DMS153 treated with DMSO at 0.1 percent for 48 hours (cell line): Measurements from ENCODE around the gene CSNK1D.

Experiments
- DNase-seq: peaks from one replicate; lab custom pipeline; 2025; ENCODE audit not compliant: unreplicated experiment; lab: John Stamatoyannopoulos, UW

Gene CSNK1D

DNA sequence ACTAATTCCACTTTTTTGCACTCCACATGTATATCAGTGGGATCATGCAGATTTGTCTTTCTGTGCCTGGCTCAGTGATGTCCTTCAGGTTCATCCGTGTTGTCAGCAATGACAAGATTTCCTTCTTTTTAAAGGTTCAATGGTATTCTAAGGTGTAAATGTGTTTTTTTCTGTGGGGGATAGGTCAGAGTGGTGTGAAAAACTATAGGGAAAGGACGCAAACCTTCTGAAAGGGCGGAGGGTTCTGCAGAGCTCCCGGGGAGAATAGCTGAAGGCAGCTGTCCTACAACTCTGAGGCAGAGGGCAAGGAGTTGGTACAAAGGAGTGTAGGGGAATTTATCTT is 21.9 kb upstream of the CSNK1D start:
- no peak for DNase-seq

DNA sequence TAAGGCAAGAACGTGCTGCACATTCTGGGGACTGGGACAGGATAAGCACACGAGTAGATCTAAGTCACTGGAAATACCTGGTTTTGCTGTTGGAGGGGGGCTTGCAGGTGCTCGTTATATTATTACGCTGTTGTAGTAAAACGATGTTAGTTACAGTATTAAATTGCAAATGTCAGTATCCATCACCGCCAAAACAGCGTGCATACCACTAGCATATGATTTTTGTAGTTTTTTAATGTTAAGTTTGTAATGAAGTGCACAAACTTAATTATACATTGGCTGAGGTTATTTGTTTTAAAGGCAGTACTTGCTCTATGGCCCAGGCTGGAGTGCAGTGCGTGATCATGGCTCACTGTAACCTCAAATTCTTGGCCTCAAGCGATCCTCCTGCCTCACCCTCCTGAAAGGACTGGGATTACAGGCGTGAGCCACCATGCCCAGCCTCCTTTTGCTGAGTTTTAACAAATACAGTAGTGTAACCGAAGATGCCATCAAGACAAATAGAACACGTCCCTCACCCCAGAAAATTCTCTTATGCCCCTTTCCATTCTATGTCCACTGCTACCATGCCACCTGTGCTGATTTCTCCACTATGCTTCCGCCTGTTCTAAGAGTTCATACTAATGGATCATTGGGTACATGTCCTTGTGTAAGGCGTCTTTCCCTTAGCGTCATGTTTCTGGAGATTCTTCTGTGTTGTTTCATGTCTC is 20.7 kb upstream of the CSNK1D start:
- DNase-seq, result no peak

DNA sequence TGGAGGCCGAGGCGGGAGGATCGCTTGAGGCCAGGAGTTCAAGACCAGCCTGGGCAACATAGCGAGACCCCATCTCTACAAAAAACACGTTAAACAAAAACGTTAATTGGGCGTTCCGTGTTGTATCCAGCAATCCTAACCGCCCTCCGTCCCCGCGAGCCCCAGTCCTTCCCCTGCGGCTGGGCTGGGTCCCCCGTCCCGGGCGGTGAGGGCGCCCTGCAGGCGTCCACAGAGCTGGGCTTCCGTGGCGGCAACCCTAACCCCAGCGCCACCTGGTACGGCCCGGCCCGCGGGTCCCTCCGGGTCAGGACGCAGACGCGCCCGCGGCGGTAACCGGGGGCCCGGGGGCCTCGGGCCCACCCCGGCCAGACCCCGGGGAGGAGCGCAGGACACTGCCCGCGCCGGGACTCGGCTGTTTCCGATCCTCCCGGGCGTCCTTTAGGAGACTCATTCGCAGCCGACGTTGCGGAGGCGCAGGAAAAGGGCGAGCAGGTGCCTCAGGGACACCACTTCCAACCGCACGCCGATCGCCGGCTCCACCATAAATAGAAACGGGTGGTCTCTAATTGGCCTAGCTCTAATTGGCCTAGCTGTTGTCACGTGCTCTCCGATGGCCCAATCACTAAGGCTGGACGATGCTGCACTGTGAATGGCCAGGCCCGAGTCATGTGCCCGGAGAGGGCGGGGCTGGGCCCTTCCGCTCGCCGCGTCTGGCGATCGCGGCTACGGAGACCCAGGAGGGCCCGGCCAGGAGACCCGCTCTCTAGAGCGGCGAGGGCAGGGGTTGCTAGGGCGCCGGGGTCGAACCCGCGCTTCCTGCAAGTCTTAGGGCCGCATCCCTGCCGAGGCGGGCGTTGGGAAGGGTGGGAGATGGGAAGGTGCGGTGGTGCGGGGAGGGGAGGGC is 19.0 kb upstream of the CSNK1D start:
- DNase-seq, result peak; percentile 96

DNA sequence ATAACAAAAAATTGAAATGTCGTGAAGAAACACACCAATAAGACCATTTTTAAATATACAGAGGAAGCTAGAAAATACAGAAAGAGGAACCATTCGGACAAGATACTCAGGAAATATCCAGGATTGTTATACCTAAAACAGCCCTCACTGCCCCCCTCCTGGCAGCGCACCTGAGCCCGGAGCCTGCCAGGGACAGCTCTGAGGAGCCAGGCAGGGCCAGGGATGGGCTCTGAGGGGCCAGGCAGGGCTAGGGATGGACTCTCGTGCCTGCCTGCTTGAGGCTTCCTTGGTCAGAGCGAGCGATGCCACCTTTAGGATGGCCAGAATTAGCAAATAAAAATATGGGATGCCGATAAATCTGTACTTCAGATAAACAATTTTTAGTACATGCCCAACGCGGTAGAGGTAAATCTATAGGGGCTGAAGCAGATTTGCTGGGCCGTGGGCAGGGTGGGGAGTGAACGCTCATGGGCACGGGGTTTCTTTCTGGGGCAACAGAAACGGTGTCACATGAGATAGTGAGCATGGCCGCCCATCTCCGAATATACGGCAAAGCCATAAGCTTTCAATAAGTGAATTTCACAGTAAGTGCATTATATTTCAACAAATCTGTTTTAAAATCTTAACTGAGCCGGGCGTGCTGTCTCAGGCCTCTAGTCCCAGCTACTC is 18.2 kb upstream of the CSNK1D start:
- DNase-seq, result no peak

DNA sequence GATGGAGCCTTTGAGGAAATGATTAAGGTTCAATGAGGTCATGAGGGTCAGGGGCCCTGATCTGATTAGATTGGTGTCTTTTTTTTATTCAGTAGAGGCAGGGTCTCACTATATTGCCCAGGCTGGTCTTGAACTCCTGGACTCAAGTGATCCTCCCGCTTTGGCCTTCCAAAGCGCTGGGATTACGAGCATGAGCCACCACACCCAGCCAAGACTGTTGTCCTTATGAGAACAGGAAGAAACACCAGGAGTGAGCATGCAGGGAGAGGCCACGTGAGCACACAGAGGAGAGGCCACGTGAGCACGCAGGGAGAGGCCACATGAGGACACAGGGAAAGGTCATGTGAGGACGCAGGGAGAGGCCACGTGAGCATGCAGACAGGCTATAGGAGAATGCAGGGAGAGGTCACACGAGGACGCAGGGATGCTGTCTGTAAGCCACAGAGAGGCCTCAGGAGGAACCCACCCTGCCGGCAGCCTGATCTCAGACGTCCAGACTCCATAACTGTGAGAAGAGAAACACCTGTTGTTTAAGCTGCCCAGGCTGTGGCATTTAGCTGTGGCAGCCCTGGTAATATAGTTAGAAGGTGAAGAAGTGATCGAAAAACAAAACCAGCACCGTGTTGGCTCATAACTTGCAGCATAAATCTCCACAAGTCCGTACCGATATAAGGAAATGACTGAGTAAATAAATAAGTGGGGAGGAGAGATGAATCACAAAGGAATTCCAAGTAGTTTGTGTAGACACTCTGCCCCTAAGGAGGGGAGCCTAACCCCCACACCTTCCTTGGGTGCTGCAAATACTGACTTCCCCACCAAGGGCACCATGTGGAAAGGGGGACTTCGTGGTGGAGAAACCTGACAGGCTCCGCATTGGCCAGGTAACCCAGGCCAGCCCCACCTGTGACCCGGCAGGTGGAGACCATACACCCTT is 14.6 kb upstream of the CSNK1D start:
- DNase-seq, result peak; percentile 98

DNA sequence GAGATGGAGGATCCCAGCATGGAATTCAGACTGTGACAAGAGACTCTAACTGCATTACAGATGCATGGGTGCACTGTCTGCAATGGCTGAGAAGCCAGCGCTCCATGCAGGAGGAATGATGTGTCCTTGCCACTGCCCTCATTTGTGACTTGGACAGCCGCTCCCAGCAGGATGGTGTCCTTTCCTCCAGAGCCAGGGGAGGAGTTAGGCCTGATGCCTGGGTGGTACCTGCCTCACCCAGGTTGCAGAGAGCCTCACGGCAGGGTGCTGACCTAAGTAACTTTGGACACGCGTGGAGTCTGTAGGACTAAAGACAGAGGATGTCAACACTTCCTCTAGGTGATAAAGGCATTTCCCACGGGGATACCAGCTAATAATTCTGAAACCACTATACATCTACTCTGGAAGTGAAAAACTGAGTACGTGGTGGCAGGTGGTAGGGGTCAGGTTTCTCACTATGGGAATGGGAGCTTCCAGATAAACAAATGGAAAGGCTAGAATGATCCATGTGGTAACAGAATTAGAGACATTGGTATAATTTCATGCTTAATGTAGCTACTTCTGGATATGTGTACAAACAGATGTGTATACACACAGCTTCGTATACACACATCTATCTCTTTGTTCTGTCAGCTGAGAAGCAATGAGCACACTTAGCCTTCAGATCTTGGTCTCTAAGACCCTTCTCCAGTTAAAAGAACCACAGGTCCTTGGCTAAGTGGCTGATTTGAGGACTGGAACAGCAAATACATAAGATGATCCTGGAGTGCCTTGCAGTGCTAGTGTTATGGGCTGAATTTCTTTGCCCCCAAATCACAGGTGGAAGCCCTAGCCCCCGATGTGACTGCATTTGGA is 13.7 kb upstream of the CSNK1D start:
- DNase-seq, result no peak

DNA sequence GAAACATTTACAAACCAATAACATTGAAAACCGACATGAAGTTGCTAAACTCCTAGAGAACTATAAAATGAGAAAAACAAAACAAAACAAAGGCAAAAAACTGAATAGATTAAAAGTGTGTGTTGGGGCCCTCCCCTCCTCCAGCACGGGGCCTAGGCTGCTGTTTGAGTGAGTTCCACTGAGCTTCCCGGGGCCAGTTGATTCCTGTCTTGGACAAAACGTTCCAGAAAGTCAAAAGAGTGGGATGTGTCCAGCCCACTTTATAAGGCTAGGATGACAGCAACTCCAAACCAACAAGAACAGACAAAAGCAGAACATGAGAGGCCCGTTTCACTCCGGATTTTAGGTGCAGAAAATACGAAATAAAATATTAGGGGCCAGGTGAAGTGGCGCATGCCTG is 11.6 kb upstream of the CSNK1D start:
- DNase-seq, result no peak

DNA sequence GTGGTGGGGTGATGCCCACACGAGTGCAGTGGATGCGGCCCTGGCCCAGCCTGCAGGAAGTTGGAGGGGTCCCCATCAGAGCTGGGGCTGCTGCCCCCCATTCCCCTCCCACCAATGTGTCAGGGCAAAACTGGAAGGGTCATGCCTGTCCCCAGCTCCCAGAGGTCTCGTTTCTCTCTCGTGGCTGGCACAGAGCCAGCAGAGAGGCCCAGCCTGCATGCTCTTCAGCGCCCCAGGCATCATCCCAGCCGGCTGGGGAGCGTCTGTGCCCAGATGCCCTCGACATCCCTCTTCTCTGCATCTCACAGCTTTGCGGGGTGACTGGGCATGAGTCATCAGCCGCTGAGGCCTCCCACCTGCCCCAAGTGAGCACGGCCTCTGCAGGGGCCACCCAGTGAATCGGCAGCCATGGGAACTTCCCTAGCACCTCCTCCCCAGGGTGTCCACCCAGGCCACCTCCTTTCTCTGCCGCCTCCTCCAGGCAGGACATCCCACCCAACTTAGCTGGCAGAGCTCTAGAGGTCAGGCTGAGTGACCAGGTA is 9.8 kb upstream of the CSNK1D start:
- DNase-seq, result peak; percentile 13

DNA sequence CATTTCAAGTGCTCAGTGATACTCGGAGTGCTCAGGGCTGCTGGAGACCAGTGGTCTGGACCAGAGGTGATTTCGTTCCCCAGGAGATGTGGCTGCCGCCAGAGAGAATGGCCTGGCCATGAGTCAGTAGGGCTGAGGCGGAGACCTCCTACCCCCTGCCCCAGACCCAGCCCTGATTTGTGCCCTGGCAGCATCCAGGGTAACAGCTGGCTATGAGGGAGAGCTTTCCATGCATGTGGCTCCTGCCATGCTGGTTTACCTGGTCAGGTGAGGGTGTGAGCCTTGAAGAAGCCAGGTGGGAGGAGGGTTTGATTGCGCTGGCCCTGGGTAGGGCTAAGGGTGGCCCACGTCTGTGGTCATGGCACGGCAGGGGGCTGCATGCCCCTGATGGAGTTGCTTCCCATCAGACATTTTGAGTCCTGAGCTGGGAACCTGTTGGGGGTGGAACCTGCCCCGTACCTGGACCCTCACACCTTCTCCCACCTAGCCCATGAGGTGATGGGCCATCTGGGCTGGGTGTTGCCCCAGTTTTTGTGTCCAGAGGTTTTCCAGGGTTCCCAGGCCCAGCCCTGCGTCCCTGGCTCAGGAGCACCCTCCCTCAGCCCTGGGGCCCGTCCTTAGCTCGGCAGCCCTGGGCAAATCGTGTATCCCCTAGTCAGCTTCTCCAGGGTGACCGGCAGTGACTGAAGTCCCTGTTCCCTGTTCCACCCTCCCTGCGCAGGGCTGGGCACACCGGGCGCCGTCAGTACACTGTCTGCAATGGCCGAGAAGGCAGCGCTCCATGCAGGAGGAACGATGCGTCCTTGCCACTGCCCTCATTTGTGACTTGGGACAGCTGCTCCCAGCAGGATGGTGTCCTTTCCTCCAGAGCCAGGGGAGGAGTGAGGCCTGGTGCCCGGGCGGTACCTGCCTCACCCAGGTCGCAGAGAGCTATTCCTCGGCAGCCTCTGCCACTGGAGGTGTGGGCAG is 9.0 kb upstream of the CSNK1D start:
- no peak for DNase-seq

DNA sequence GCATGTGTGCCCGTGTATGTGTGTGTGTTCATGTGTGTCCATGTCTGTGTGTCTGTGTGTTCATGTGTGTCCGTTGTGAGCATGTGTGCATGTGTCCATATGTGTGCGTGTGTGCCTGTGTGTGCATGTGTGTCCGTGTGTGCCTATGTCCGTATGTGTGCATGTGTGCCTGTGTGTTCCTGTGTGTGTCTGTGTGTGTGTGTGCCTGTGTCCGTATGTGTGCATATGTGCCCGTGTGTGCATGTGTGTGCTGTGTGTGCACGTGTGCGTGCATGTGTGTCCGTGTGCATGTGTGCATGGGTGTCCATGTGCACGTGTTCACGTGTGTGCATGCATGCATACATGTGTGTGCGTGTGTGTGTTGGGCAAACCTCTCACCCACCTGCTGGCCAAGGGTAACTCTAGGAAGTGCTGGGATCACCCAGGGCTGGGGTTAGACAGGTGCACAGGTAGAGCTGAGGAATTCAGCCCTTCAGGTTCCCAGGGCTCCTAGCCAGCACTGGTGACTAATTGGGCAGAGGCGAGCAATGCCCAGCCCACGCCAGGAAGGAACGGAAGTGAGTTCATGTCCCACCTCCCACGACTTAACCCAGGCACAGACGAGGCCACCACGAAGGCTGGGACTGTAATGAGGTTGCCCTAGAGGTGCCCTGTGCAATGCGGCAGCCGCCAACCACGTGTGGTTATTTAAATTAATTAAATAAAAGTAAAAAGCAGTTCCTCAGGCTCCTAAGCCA is 8.2 kb upstream of the CSNK1D start:
- no peak for DNase-seq

DNA sequence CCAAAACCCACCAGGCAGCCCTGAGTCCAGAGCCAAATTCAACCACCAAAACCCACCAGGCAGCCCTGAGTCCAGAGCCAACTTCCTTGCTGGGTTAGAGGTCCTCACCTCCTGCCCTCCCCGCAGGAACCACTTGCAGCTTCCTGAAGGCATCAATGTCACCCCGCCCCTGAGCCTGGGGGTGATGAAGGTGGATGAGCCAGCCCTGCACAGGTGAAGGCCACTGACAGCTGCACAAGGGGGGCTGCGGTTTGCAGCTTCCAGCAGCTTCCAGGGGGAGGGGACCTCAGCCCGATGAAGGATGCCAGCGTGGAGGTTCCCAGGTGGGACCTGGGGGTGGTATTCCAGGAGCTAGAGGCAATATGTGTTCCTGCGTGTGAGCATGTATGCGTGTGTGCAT is 7.6 kb upstream of the CSNK1D start:
- no peak for DNase-seq

DNA sequence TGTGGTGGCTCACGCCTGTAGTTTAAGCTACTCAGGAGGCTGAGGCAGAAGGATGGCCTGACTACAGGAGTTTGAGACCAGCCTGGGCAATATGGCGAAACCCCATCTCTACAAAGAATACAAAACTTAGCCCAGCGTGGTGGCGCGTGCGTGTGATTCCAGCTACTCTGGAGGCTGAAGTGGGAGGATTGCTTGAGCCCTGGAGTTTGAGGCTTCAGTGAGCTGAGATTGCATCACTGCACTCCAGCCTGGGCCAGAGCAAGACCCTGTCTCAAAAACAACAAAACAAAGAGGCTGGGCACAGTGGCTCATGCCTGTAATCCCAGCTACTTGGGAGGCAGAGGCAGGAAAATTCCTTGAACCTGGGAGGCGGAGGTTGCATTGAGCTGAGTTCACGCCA is 7.0 kb upstream of the CSNK1D start:
- DNase-seq, result no peak

DNA sequence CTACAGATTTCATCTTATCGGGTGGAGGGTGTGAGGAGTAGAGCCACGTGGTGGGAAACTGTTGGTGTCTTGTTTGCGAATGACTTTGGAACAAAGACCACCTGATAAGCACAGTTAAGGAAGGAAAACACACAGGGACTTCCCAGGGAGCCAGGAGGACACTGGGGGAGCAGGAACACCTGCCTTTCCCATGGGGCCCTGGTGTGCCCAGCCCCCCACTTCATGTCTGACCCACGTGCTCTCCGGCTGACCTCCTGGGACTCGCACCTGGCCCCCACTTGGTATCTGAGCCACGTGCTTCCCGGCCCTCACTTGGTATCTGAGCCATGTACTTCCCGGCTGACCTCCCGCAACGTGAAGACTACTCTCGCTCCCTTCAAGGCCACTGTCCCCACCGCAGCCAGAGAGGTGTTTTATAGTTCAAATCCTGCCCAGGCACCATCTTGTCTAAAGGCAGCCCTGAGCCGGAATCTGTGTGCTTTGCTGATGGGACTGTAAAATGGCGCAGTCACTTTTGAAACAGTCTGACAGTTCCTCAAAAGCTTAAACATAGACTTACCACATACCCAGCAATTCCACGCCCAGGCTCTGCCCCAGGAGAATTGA is 5.4 kb upstream of the CSNK1D start:
- no peak for DNase-seq

DNA sequence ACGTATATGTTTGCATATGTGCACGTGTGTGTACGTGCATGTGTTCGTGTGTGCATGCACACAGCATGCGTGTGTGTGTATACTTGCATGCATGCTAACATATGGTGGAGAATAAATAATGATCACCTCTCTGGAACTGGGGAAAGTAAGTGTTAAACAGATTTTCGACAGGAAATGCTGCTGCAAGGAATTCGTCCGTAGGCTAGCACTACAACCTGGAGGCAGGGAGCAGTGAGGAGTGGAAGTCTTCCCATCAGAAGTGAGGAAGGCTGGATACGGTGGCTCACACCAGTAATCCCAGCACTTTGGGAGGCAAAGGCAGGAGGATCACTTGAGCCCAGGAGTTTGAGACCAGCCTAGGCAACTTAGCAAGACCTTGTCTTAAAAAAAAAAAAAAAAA is 4.8 kb upstream of the CSNK1D start:
- DNase-seq, result no peak

DNA sequence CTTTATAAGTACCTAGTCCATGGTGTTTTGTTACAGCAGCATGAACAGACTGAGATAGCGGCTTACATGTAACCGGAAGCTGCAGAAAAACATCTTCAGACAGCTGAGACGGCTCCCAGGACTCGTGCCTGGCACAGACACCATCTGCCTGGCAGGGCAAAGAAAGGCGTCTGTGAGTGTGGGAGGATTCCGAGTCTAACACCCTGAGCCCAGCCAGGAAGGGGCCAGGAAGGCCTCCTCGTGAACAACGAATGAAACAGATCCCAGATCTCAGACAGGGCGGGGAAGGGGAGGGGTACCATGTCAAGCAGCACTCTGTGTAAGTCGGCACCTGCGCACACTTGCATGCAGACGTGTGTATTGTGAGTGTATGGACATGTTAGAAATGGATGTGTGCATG is 4.4 kb upstream of the CSNK1D start:
- no peak for DNase-seq

DNA sequence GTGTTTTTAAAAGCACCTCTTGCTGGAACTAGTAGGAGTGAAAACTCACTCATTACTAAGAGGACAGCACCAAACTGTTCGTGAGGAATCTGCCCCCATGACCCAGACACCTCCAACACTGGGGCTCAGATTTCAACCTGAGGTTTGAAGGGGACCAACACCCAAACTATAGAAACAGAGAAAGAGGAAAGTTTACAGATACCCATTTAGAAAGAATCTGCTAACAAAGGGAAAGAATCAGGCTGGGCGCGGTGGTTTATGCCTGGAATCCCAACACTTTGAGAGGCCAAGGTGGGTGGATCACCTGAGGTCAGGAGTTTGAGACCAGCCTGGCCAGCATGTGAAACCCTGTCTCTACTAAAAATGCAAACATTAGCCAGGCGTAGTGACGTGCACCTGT is 3.4 kb upstream of the CSNK1D start:
- no peak for DNase-seq

DNA sequence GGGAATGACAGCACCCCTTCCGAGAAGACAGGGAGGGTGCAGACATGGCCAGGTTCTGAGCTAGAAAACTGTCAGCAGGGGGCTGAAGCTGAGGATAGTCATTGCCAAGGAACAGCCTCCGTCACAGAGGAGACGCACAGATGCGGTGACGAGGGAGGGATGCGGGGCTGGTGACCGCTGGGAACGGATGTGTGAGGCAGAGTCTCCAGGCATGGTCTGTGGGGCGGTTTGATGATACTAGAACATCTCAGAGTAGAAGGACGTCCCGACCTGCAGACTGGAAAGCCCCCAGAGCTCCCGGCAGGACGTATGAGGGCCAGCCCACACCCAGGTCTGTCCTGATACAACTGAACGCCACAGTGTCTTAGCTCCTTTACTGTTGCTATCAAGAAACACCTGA is 1.8 kb upstream of the CSNK1D start:
- DNase-seq, result no peak
